Measurements from ENCODE around the gene CPPED1.

GRCh38 chr16:12721841-12722421 lies 81.8 kb downstream of the CPPED1 start:
- TF ChIP-seq, protein P1, sequence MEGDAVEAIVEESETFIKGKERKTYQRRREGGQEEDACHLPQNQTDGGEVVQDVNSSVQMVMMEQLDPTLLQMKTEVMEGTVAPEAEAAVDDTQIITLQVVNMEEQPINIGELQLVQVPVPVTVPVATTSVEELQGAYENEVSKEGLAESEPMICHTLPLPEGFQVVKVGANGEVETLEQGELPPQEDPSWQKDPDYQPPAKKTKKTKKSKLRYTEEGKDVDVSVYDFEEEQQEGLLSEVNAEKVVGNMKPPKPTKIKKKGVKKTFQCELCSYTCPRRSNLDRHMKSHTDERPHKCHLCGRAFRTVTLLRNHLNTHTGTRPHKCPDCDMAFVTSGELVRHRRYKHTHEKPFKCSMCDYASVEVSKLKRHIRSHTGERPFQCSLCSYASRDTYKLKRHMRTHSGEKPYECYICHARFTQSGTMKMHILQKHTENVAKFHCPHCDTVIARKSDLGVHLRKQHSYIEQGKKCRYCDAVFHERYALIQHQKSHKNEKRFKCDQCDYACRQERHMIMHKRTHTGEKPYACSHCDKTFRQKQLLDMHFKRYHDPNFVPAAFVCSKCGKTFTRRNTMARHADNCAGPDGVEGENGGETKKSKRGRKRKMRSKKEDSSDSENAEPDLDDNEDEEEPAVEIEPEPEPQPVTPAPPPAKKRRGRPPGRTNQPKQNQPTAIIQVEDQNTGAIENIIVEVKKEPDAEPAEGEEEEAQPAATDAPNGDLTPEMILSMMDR (conservative IDR thresholded peaks at IDR 0.05) = no peak
- no peak for TF ChIP-seq ZFX (IDR thresholded peaks at IDR 0.05)
